ENCODE data around the gene PROC. TPM values are rescaled to one million over a fixed set of nuclear protein-coding genes. Genes with fewer than 3 reads are reported as not detected.

Gene PROC
- total and polyA plus RNA-seq, 9 of the 15 experiments (the other 6 are each of a cell fraction or from before 2014, with no cell fraction given), result not detected

GRCh38 chr2:127373362-127374083 lies 44.7 kb upstream of the PROC start (continued):
- no peak for TF ChIP-seq NEUROD1 (IDR thresholded peaks at IDR 0.05; ENCODE audit: borderline replicate concordance, low read depth, low read length, partially characterized antibody)
- TF ChIP-seq COPS2 (conservative IDR thresholded peaks at IDR 0.05), result no peak
- TF ChIP-seq GABPB2 (CRISPR knock-in tag; conservative IDR thresholded peaks at IDR 0.05), result no peak
- TF ChIP-seq KDM1A (IDR thresholded peaks at IDR 0.05), result peak; percentile 78 to 85; a peak in 3 of 4 replicates
- no peak for TF ChIP-seq BDP1 (IDR thresholded peaks at IDR 0.05; ENCODE audit: insufficient read depth, insufficient read length)
- no peak for TF ChIP-seq E2F3 (CRISPR knock-in tag; IDR thresholded peaks at IDR 0.05)
- TF ChIP-seq CHD4 (IDR thresholded peaks at IDR 0.05; ENCODE audit: insufficient read depth, insufficient replicate concordance, low read depth, low read length, poor library complexity, severe bottlenecking), result no peak
- TF ChIP-seq ZNF512 (tag; IDR thresholded peaks at IDR 0.05), result no peak
- no peak for TF ChIP-seq HNRNPH1 (optimal IDR thresholded peaks at IDR 0.05; ENCODE audit: low read depth, low read length)
- TF ChIP-seq THRAP3 (IDR thresholded peaks at IDR 0.05; ENCODE audit: borderline replicate concordance), result no peak
- TF ChIP-seq SMARCB1 (IDR thresholded peaks at IDR 0.05; ENCODE audit: insufficient read length, low read depth), result no peak
- no peak for TF ChIP-seq SIRT6 (IDR thresholded peaks at IDR 0.05; ENCODE audit: low read depth, low read length)
- no peak for TF ChIP-seq XRCC4 (IDR thresholded peaks at IDR 0.05; ENCODE audit: extremely low read depth, insufficient read depth, insufficient read length)
- no peak for TF ChIP-seq STAT5A (IDR thresholded peaks at IDR 0.05; ENCODE audit: borderline replicate concordance, low read length)
- TF ChIP-seq ETS2 (tag; IDR thresholded peaks at IDR 0.05; ENCODE audit: borderline replicate concordance, poor library complexity, severe bottlenecking), result no peak
- no peak for TF ChIP-seq ADNP (tag; IDR thresholded peaks at IDR 0.05)
- TF ChIP-seq ZNF57 (CRISPR knock-in tag; IDR thresholded peaks at IDR 0.05), result no peak
- TF ChIP-seq CREB5 (CRISPR knock-in tag; IDR thresholded peaks at IDR 0.05), result no peak
